Omental fat pad (tissue), 4 donors: ENCODE data around the gene NAT16. TPM values are rescaled to one million over a fixed set of nuclear protein-coding genes. Genes with fewer than 3 reads are reported as not detected.

Experiments
- ATAC-seq: fragments of 150-250 bp; one replicate; pipeline ENCODE4 v1.9.1; 2016; ENCODE audit warnings: mild to moderate bottlenecking, moderate library complexity; ENCODE audit not compliant: low FRiP score
- DNase-seq: peaks from one replicate; pipeline ENCODE4 v3.0.0-alpha.2; 2019; ENCODE audit warnings: low spot score
- total RNA-seq, 4 donors: library from RNA; depleted of rRNA; stranded (reverse); fragments of >200 nt; gene quantifications; one replicate each; pipeline ENCODE4 v1.1.0, GENCODE V29; 2016
- TF ChIP-seq, protein P1 (sequence below), 3 donors: fragments of 450-650 bp; IDR thresholded peaks; one replicate each; pipeline ENCODE4 v1.5.1; 2016 to 2017; ENCODE audit warnings: antibody characterized with exemption in 3 of 3, mild to moderate bottlenecking in 3 of 3, moderate library complexity in 2 of 3

NAT16 gene
- total RNA-seq: under 1 TPM in 1 of 4 donors, not detected in 3; 0.09 TPM

GRCh38 chr7:101180130-101180755 lies at the start of gene NAT16:
Gene NAT16 (minus strand): TSS chr7:101180293. CDS start chr7:101174807, 5,486 bp downstream.
- DNase-seq (no peak), ATAC-seq (no peak)
- TF ChIP-seq, protein P1, sequence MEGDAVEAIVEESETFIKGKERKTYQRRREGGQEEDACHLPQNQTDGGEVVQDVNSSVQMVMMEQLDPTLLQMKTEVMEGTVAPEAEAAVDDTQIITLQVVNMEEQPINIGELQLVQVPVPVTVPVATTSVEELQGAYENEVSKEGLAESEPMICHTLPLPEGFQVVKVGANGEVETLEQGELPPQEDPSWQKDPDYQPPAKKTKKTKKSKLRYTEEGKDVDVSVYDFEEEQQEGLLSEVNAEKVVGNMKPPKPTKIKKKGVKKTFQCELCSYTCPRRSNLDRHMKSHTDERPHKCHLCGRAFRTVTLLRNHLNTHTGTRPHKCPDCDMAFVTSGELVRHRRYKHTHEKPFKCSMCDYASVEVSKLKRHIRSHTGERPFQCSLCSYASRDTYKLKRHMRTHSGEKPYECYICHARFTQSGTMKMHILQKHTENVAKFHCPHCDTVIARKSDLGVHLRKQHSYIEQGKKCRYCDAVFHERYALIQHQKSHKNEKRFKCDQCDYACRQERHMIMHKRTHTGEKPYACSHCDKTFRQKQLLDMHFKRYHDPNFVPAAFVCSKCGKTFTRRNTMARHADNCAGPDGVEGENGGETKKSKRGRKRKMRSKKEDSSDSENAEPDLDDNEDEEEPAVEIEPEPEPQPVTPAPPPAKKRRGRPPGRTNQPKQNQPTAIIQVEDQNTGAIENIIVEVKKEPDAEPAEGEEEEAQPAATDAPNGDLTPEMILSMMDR (IDR thresholded peaks at IDR 0.05): no peak

- DNase-seq: no peak
- no peak for ATAC-seq
- TF ChIP-seq, protein P1 (IDR thresholded peaks at IDR 0.05): no peak
Measured at GRCh38 chr7:101226721-101227120, 46.6 kb upstream of the NAT16 start.

DNA sequence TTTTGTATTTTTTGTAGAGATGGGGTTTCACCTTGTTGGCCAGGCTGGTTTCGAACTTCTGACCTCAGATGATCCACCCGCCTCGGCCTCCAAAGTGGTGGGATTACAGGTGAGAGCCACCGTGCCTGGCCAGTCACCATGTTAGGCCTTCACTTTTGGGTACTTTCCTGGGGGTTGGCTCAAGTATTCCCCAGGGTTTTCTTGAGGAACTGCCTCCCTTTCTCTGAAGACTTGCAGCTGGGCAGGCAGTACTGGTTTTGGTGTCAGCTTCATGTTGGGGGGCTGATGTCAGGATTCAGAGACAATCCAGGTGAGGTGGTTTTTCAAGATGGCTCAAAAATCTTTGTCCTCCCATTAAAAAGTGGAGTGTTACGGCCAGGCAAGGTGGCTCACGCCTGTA lies 45.6 kb upstream of the NAT16 start:
- ATAC-seq: no peak
- TF ChIP-seq, protein P1 (IDR thresholded peaks at IDR 0.05): no peak
- DNase-seq: no peak

DNA sequence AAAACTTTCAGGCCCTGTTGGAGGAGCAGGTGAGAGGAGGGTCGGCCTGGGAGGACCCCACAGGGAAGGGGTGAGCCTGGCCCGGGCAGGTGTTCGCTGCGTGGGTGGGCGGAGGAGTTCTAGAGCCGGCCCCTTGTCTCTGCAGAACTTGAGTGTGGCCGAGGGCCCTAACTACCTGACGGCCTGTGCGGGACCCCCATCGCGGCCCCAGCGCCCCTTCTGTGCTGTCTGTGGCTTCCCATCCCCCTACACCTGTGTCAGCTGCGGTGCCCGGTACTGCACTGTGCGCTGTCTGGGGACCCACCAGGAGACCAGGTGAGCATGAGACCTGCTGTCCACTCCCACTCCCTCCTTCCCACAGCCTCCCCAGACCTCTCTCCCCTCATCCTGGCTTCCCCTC lies 43.4 kb upstream of the NAT16 start:
- no peak for ATAC-seq
- DNase-seq: no peak
- TF ChIP-seq, protein P1 (IDR thresholded peaks at IDR 0.05): no peak

DNA sequence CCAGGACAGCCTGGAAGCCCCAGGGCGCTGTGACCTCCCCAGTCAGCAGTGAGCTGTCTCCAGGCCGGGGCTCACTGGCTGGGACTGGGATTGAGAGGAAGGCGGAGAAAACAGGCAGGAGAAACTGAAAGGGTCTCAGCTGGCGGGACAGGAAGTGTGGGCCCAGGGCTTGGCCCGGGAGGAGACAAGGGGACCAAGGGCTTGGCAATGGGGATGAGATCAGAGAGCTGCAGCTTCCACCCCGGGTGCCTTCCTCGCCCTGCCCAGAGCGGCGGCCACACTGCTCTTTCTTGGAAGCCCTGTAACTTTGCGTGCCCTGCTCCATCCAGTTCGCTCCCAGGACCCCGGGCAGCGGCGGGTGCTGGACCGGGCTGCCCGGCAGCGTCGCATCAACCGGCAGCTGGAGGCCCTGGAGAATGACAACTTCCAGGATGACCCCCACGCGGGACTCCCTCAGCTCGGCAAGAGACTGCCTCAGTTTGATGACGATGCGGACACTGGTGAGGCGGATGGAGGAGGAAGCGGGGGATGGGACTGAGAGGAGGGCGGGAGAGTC lies 42.3 kb upstream of the NAT16 start:
- ATAC-seq: no peak

DNA sequence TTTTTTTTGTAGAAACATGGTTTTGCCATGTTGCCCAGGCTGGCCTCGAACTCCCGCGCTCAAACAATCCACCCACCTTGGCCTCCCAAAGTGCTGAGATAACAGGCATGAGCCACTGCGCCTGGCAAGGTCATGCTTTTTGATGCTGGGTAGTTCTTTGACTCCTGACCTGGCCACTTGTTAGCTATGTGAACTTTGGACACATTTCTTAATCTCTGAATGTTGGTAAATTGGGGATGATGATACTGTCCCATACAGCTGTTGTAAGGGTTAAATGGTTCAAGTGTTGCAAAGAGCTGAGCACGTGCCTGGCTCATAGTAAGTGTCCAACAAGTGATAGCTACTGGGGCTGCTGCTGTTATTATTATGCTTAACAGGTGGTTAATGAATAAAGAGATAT lies 40.2 kb upstream of the NAT16 start:
- DNase-seq: no peak
- ATAC-seq: no peak
- TF ChIP-seq, protein P1 (IDR thresholded peaks at IDR 0.05): no peak

More for the DNA sequence above, 42.3 kb upstream of the NAT16 start:
- no peak for DNase-seq
- TF ChIP-seq, protein P1 (IDR thresholded peaks at IDR 0.05): no peak
